HG03060 (cell line): Measurements from ENCODE around the gene DSCAM.

Source experiments
- ATAC-seq: cut with Tn5 transposase; IDR thresholded peaks from one replicate; pipeline ENCODE4 v1.9.1; 2021; ENCODE audit warnings: low read depth, moderate number of reproducible peaks; ENCODE audit not compliant: unreplicated experiment

DSCAM gene

GRCh38 chr21:40839521-40839920, 7.4 kb downstream of the DSCAM start:
- no peak for ATAC-seq

GRCh38 chr21:40837456-40837855, 9.5 kb downstream of the DSCAM start:
- ATAC-seq: no peak

- no peak for ATAC-seq
Measured at GRCh38 chr21:40835184-40835694, 11.7 kb downstream of the DSCAM start.

- ATAC-seq: no peak
Measured at GRCh38 chr21:40833184-40833583, 13.8 kb downstream of the DSCAM start.

GRCh38 chr21:40832316-40832715, 14.6 kb downstream of the DSCAM start:
- ATAC-seq: no peak

- ATAC-seq: no peak
Measured at GRCh38 chr21:40830836-40831235, 16.1 kb downstream of the DSCAM start.

- ATAC-seq: no peak
Measured at GRCh38 chr21:40829791-40830190, 17.2 kb downstream of the DSCAM start.

- ATAC-seq: no peak
Measured at GRCh38 chr21:40829308-40829707, 17.6 kb downstream of the DSCAM start.

GRCh38 chr21:40827509-40827908, 19.4 kb downstream of the DSCAM start:
- no peak for ATAC-seq

- ATAC-seq: no peak
Measured at GRCh38 chr21:40819071-40819900, 27.7 kb downstream of the DSCAM start.

GRCh38 chr21:40813918-40814317, 33.0 kb downstream of the DSCAM start:
- ATAC-seq: no peak

GRCh38 chr21:40809673-40810197, 37.2 kb downstream of the DSCAM start:
- ATAC-seq: no peak

- ATAC-seq: no peak
Measured at GRCh38 chr21:40803101-40803500, 43.9 kb downstream of the DSCAM start.

- ATAC-seq: no peak
Measured at GRCh38 chr21:40800126-40800525, 46.8 kb downstream of the DSCAM start.

GRCh38 chr21:40797891-40798290, 49.1 kb downstream of the DSCAM start:
- no peak for ATAC-seq

GRCh38 chr21:40797410-40797809, 49.5 kb downstream of the DSCAM start:
- no peak for ATAC-seq

- no peak for ATAC-seq
Measured at GRCh38 chr21:40796464-40796863, 50.5 kb downstream of the DSCAM start.

GRCh38 chr21:40795313-40795712, 51.6 kb downstream of the DSCAM start:
- no peak for ATAC-seq

GRCh38 chr21:40792691-40793456, 54.1 kb downstream of the DSCAM start:
- no peak for ATAC-seq

- ATAC-seq: no peak
Measured at GRCh38 chr21:40788635-40789034, 58.3 kb downstream of the DSCAM start.

- no peak for ATAC-seq
Measured at GRCh38 chr21:40783404-40783803, 63.6 kb downstream of the DSCAM start.
